Measurements from ENCODE around the gene EPG5.

- TF ChIP-seq GATAD2A (IDR thresholded peaks at IDR 0.05): no peak
- TF ChIP-seq CBFA2T3 (IDR thresholded peaks at IDR 0.05): no peak
Observed at GRCh38 chr18:45870419-45870818, 96.7 kb downstream of the EPG5 start.
